H1 (cell line): ENCODE results near the gene C9orf43. TPM values are rescaled to one million over a fixed set of nuclear protein-coding genes. Genes with fewer than 3 reads are reported as not detected.

Source experiments
- CTCF ChIA-PET: fragments of 300-600 bp; sonication (Branson Sonifier 250); formaldehyde crosslinking; loops from one replicate; lab custom pipeline; 2021; ENCODE audit not compliant: partially characterized antibody; lab: Charles Lee
- POLR2A ChIA-PET: fragments of 300-600 bp; sonication (Branson Sonifier 250); formaldehyde crosslinking; loops from one replicate; lab custom pipeline; 2021; ENCODE audit warnings: inconsistent platforms; ENCODE audit not compliant: partially characterized antibody; lab: Charles Lee
- DNase-seq, 2 experiments: peaks; one replicate each; pipeline versions ENCODE4 v3.0.0 to v3.0.0-alpha.2; 2010 to 2022; ENCODE audit warnings: low spot score in 2 of 2, low read depth in 1 of 2, mixed read lengths in 1 of 2
- FAIRE-seq: peaks from 2 replicates; lab custom pipeline; 2011; peaks lifted over from hg19 to GRCh38; lab: Jason Lieb, UNC
- H2AFZ ChIP-seq: 2 replicates; pipeline ENCODE4 v1.8.1; 2012; ENCODE audit warnings: low read length, inconsistent platforms
- H2AK5ac ChIP-seq: 2 replicates; pipeline ENCODE4 v1.6.1; 2013; ENCODE audit warnings: low read depth, low read length
- H2BK120ac ChIP-seq: replicated peaks from 2 replicates; pipeline ENCODE3; 2013; ENCODE audit warnings: low read depth, low read length, inconsistent platforms
- H2BK12ac ChIP-seq: 2 replicates; pipeline ENCODE4 v1.6.1; 2013; ENCODE audit warnings: low read depth, low read length
- H2BK15ac ChIP-seq: 2 replicates; pipeline ENCODE4 v1.6.1; 2013; ENCODE audit warnings: low read length
- H2BK20ac ChIP-seq: 2 replicates; pipeline ENCODE4 v1.6.1; 2013; ENCODE audit warnings: low read length
- H2BK5ac ChIP-seq: 2 replicates; pipeline ENCODE4 v1.6.1; 2013; ENCODE audit warnings: low read depth, low read length
- H3K14ac ChIP-seq: 2 replicates; pipeline ENCODE4 v1.6.1; 2013; ENCODE audit warnings: inconsistent platforms; ENCODE audit not compliant: insufficient read length
- H3K18ac ChIP-seq: 2 replicates; pipeline ENCODE4 v1.6.1; 2013; ENCODE audit warnings: low read length; ENCODE audit errors: extremely low read depth
- H3K23ac ChIP-seq: 2 replicates; pipeline ENCODE4 v1.6.1; 2013; ENCODE audit warnings: inconsistent platforms; ENCODE audit not compliant: insufficient read length
- H3K23me2 ChIP-seq: 2 replicates; pipeline ENCODE4 v1.6.1; 2013; ENCODE audit warnings: low read depth, low read length
- H3K27ac ChIP-seq: 2 replicates; pipeline ENCODE4 v1.6.1; 2011; ENCODE audit warnings: low read depth, low read length, inconsistent platforms
- H3K27me3 ChIP-seq, 4 experiments: replicated peaks in 1 of 4; 1 replicate in 1 of 4; 2 replicates in 3 of 4; pipeline versions ENCODE4 v1.6.1 to v1.8.1; 2011 to 2013; ENCODE audit warnings: low read length in 3 of 4, mild to moderate bottlenecking in 3 of 4, inconsistent platforms in 2 of 4, mixed read lengths in 2 of 4, moderate library complexity in 1 of 4; ENCODE audit not compliant: control insufficient read depth in 3 of 4, insufficient read depth in 3 of 4; ENCODE audit errors: extremely low read depth in 1 of 4
- H3K36me3 ChIP-seq, 4 experiments: 2 replicates each; pipeline versions ENCODE4 v1.6.1 to v1.8.1; 2011 to 2013; ENCODE audit warnings: mild to moderate bottlenecking in 4 of 4, low read length in 3 of 4, moderate library complexity in 2 of 4, control low read depth in 1 of 4, inconsistent platforms in 1 of 4; ENCODE audit not compliant: insufficient read depth in 4 of 4, control insufficient read depth in 2 of 4
- H3K4ac ChIP-seq: replicated peaks from 2 replicates; pipeline ENCODE3; 2013; ENCODE audit warnings: low read length, low read depth, mixed read lengths, inconsistent platforms; ENCODE audit not compliant: insufficient read length
- H3K4me1 ChIP-seq, 4 experiments: replicated peaks in 1 of 4; 1 replicate in 1 of 4; 2 replicates in 3 of 4; pipeline versions ENCODE4 v1.6.1 to v1.8.1; 2011 to 2013; ENCODE audit warnings: low read length in 3 of 4, inconsistent platforms in 2 of 4, mixed read lengths in 1 of 4; ENCODE audit not compliant: insufficient read depth in 4 of 4, control insufficient read depth in 3 of 4
- H3K4me2 ChIP-seq, 2 experiments: 2 replicates each; pipeline versions ENCODE4 v1.6.1 to v1.8.1; 2011 to 2013; ENCODE audit warnings: low read depth in 2 of 2, low read length in 2 of 2, control low read depth in 1 of 2, inconsistent platforms in 1 of 2, mild to moderate bottlenecking in 1 of 2; ENCODE audit not compliant: insufficient read depth in 1 of 2
- H3K4me3 ChIP-seq, 4 experiments: fragments of 200-600, 300-600 bp in 1 of 4; sonication (generic), shearing (Covaris generic), sonication (Bioruptor Twin) in 1 of 4; 2 replicates each; pipeline versions ENCODE4 v1.5.1 to v1.8.1; 2011 to 2016; ENCODE audit warnings: low read length in 4 of 4, low read depth in 3 of 4, control low read depth in 2 of 4, inconsistent platforms in 2 of 4, mild to moderate bottlenecking in 2 of 4, mixed read lengths in 1 of 4, moderate library complexity in 1 of 4; ENCODE audit not compliant: insufficient read depth in 2 of 4; ENCODE audit errors: extremely low read depth in 1 of 4
- H3K56ac ChIP-seq: replicated peaks from 2 replicates; pipeline ENCODE3; 2013; ENCODE audit warnings: low read depth, mild to moderate bottlenecking, mixed read lengths, low read length, inconsistent platforms; ENCODE audit not compliant: insufficient read length
- H3K79me1 ChIP-seq: 2 replicates; pipeline ENCODE4 v1.6.1; 2013; ENCODE audit warnings: low read depth, low read length, control low read depth
- H3K79me2 ChIP-seq, 2 experiments: 2 replicates each; pipeline versions ENCODE4 v1.6.1 to v1.8.1; 2012 to 2013; ENCODE audit warnings: low read length in 2 of 2, mild to moderate bottlenecking in 2 of 2, inconsistent platforms in 1 of 2; ENCODE audit not compliant: insufficient read depth in 2 of 2, control insufficient read depth in 1 of 2
- H3K9ac ChIP-seq, 4 experiments: replicated peaks in 1 of 4; 1 replicate in 1 of 4; 2 replicates in 3 of 4; pipeline versions ENCODE4 v1.6.1 to v1.8.1; 2011 to 2013; ENCODE audit warnings: low read depth in 3 of 4, low read length in 3 of 4, control low read depth in 2 of 4, mild to moderate bottlenecking in 2 of 4, moderate library complexity in 2 of 4, inconsistent platforms in 1 of 4; ENCODE audit errors: extremely low read depth in 1 of 4
- H3K9me3 ChIP-seq, 2 experiments: 2 replicates each; pipeline versions ENCODE4 v1.6.1 to v1.8.1; 2012 to 2013; ENCODE audit warnings: mild to moderate bottlenecking in 2 of 2, moderate library complexity in 2 of 2, control low read depth in 1 of 2, inconsistent platforms in 1 of 2, low read depth in 1 of 2, low read length in 1 of 2, mixed read lengths in 1 of 2; ENCODE audit not compliant: insufficient read depth in 2 of 2
- H4K20me1 ChIP-seq, 2 experiments: replicated peaks in 1 of 2; 2 replicates each; pipeline versions ENCODE3 to v1.8.1; 2011 to 2013; ENCODE audit warnings: inconsistent platforms in 2 of 2, low read length in 2 of 2, mild to moderate bottlenecking in 1 of 2; ENCODE audit not compliant: insufficient read depth in 2 of 2, control insufficient read depth in 1 of 2
- H4K5ac ChIP-seq: 2 replicates; pipeline ENCODE4 v1.6.1; 2013; ENCODE audit warnings: low read length, low read depth, mixed read lengths, inconsistent platforms; ENCODE audit not compliant: insufficient read length
- H4K8ac ChIP-seq: 2 replicates; pipeline ENCODE4 v1.8.0; 2013; ENCODE audit warnings: mild to moderate bottlenecking, moderate library complexity, low read length, inconsistent platforms; ENCODE audit not compliant: insufficient read depth; ENCODE audit errors: extremely low read depth
- H4K91ac ChIP-seq: replicated peaks from 2 replicates; pipeline ENCODE3; 2013; ENCODE audit warnings: low read length, mixed read lengths, inconsistent platforms; ENCODE audit not compliant: insufficient read length
- BACH1 ChIP-seq: IDR thresholded peaks from 2 replicates; pipeline ENCODE4 v1.6.1; 2012; ENCODE audit warnings: low read length, improper control_type of control experiment
- CREB1 ChIP-seq: IDR thresholded peaks from 2 replicates; pipeline ENCODE4 v1.6.1; 2012; ENCODE audit warnings: inconsistent platforms
- EP300 ChIP-seq, 2 experiments: IDR thresholded peaks; 1 replicate in 1 of 2; 2 replicates in 1 of 2; pipeline ENCODE4 v1.6.1; 2011 to 2012; ENCODE audit warnings: low read depth in 2 of 2, low read length in 2 of 2, mild to moderate bottlenecking in 2 of 2, borderline replicate concordance in 1 of 2, inconsistent platforms in 1 of 2, moderate library complexity in 1 of 2
- KDM1A ChIP-seq: fragments of 200-600, 300-600 bp; sonication (generic); IDR thresholded peaks from 2 replicates; pipeline ENCODE4 v1.7.1; 2016; ENCODE audit warnings: mild to moderate bottlenecking, low read length, borderline replicate concordance
- MAFK ChIP-seq: IDR thresholded peaks from 2 replicates; pipeline ENCODE4 v1.6.1; 2012; ENCODE audit warnings: low read depth, mild to moderate bottlenecking, improper control_type of control experiment, low read length
- POLR2A ChIP-seq, 2 experiments: IDR thresholded peaks; 1 replicate in 1 of 2; 2 replicates in 1 of 2; pipeline ENCODE4 v1.6.1; 2011; ENCODE audit warnings: low read depth in 2 of 2, low read length in 2 of 2, mild to moderate bottlenecking in 2 of 2; ENCODE audit errors: control extremely low read depth in 1 of 2
- SIN3A ChIP-seq, 2 experiments: IDR thresholded peaks in 1 of 2; conservative IDR thresholded peaks in 1 of 2; 2 replicates each; pipeline ENCODE4 v1.6.1; 2011 to 2012; ENCODE audit warnings: low read length in 2 of 2, improper control_type of control experiment in 1 of 2, low read depth in 1 of 2, mild to moderate bottlenecking in 1 of 2
- SP4 ChIP-seq: IDR thresholded peaks from 2 replicates; pipeline ENCODE4 v1.6.1; 2012; ENCODE audit warnings: low read length, inconsistent platforms
- TEAD4 ChIP-seq: IDR thresholded peaks from 2 replicates; pipeline ENCODE4 v1.6.1; 2012; ENCODE audit warnings: low read depth, low read length, inconsistent platforms, mixed read lengths
- WGBS, 2 experiments: shearing (Covaris generic) in 1 of 2; methylation state at CpG; one replicate each; pipeline versions ENCODE4 v1.1.6 to v1.1.7; 2013 to 2015; ENCODE audit warnings: low lambda C conversion rate in 2 of 2, mixed read lengths in 2 of 2, inconsistent platforms in 1 of 2, low coverage in 1 of 2, missing lambda C conversion rate in 1 of 2; ENCODE audit not compliant: insufficient replicate concordance in 2 of 2, insufficient coverage in 1 of 2, insufficient read length in 1 of 2; ENCODE audit errors: extremely low coverage in 1 of 2, missing lambda C conversion rate in 1 of 2; 5-methylcytosine and 5-hydroxymethylcytosine counted together
- polyA plus RNA-seq, 7 experiments: library from polyadenylated mRNA; depleted of rRNA in 3 of 7; stranded (reverse) in 5 of 7; unstranded in 2 of 7; fragments of >200 nt in 5 of 7; fragments of 200-250 nt in 2 of 7; gene quantifications; 1 replicate in 5 of 7; 2 replicates in 1 of 7; 4 replicates in 1 of 7; pipeline versions ENCODE4 v1.2.1 to v1.2.3, GENCODE V29; 2011 to 2013; ENCODE audit warnings: missing spikeins in 2 of 7, mixed read lengths in 2 of 7
- total RNA-seq: library from RNA; stranded (reverse); fragmentation: NEBNext Ultra II Directional; extraction: Animal tissue kit (Norgen Biotek cat#: 25700); gene quantifications from 2 replicates; pipeline ENCODE4 v1.2.1, GENCODE V29; 2021

C9orf43 gene
- total and polyA plus RNA-seq, 2 of the 8 experiments (the other 6 are each of a cell fraction or from before 2014, with no cell fraction given) = 0.35 to 0.52 TPM

DNA sequence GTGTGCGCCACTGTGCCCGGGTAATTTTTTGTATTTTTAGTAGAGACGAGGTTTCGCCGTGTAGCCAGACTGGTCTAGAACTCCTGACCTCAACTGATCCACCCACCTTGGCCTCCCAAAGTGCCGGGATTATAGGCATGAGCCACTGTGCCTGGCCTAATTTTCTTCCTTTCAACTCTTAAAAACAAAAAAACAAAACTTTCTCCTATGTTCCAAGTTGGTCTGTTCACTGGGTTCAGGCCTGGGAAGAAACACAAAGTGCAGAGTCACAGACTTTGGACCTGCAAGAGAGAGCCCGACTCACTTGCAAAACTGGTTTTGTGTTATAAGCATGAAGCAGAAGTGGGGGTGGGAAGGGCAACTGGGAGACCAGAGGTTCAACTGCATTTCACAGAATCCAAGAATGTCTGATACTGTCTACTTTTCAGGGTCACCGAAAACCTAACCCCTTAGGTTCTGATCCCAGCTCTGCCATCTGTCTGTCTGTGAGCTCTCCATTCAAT lies 28.6 kb upstream of the C9orf43 start:
- POLR2A ChIA-PET = interaction anchor here (1.6 kb wide), 1 partner anchor 28 kb away, joined by 3 read pairs; the partner anchor contains the start of genes C9orf43 and POLE3
- Histone ChIP-seq H3K9me3 (no peaks in the 10 kb centered on the region), H3K36me3 (no peaks in the 10 kb centered on the region; a peak in 1 of 8 replicates), H4K91ac (no peak overlapping the region), H2AK5ac (no peak overlapping the region), H3K9ac (no peak overlapping the region), H3K4me1 (no peaks in the 10 kb centered on the region; a peak in 1 of 7 replicates), H3K27me3 (no peaks in the 10 kb centered on the region; a peak in 1 of 7 replicates), H3K79me2 (no peaks in the 10 kb centered on the region), H3K4me2 (no peak overlapping the region), H2BK5ac (no peak overlapping the region), H3K14ac (no peak overlapping the region), H4K20me1 (no peaks in the 10 kb centered on the region)
- DNase-seq (no peak), FAIRE-seq (no peak)
- CTCF ChIA-PET = interaction anchor here (0.7 to 1.0 kb wide), 2 partner anchors 9 to 66 kb away, joined by 3 read pairs; no protein-coding TSS in a partner anchor
- TF ChIP-seq SIN3A (conservative IDR thresholded peaks at IDR 0.05 in 1 of 2, IDR thresholded peaks at IDR 0.05 in 1 of 2; ENCODE audit: low read depth in 1 of 2, low read length in 2 of 2) (no peak), KDM1A (no peak), MAFK (no peak), EP300 (IDR thresholded peaks at IDR 0.05; ENCODE audit: borderline replicate concordance in 1 of 2, low read depth in 2 of 2, low read length in 2 of 2) (no peak), TEAD4 (no peak), CREB1 (no peak), BACH1 (no peak), SP4 (no peak), POLR2A (IDR thresholded peaks at IDR 0.05; ENCODE audit: control extremely low read depth in 1 of 2, low read depth in 2 of 2, low read length in 2 of 2) (no peak)
- TF ChIP-seq, all 59 proteins: peak for 0
- Histone ChIP-seq H4K5ac (no peak overlapping the region), H3K79me1 (no peaks in the 10 kb centered on the region), H2BK20ac (no peak overlapping the region), H2BK120ac (no peak overlapping the region), H2AFZ (no peak overlapping the region), H3K18ac (no peak overlapping the region), H4K8ac (no peak overlapping the region), H2BK12ac (no peak overlapping the region), H3K27ac (no peak overlapping the region), H2BK15ac (no peak overlapping the region), H3K4me3 (no peak overlapping the region), H3K4ac (no peak overlapping the region), H3K23ac (no peak overlapping the region), H3K56ac (no peak overlapping the region), H3K23me2 (peaks cover 3% of the 10 kb centered on the region; the same call in 1 of the 2 replicates)
- WGBS, 2 experiments = 94% methylated on average over 8 of the region's 8 CpGs; no CpG with 5 or more reads in 1 of the 2 experiments
